CD4-positive, alpha-beta T cell treated with Interleukin-21 for 1 hour (primary cell): ENCODE data around the gene ESR1.
A peak's percentile ranks its signal among the peaks of the same experiment; 100 is the strongest.
"Not testable (repeated sequence)": the region's sequence is repeated elsewhere in the genome, so short reads cannot be mapped to it uniquely, and the experiment has no call there.

ENCODE experiments used
- DNase-seq: peaks from one replicate; pipeline ENCODE4 v3.0.0-alpha.2; 2020

Gene ESR1

GRCh38 chr6:152099446-152100182 is 292.1 kb downstream of the ESR1 start:
- no peak for DNase-seq

GRCh38 chr6:152100183-152100618 is 292.7 kb downstream of the ESR1 start:
- DNase-seq = no peak

GRCh38 chr6:152107973-152108372 is 300.5 kb downstream of the ESR1 start:
- no peak for DNase-seq

DNA sequence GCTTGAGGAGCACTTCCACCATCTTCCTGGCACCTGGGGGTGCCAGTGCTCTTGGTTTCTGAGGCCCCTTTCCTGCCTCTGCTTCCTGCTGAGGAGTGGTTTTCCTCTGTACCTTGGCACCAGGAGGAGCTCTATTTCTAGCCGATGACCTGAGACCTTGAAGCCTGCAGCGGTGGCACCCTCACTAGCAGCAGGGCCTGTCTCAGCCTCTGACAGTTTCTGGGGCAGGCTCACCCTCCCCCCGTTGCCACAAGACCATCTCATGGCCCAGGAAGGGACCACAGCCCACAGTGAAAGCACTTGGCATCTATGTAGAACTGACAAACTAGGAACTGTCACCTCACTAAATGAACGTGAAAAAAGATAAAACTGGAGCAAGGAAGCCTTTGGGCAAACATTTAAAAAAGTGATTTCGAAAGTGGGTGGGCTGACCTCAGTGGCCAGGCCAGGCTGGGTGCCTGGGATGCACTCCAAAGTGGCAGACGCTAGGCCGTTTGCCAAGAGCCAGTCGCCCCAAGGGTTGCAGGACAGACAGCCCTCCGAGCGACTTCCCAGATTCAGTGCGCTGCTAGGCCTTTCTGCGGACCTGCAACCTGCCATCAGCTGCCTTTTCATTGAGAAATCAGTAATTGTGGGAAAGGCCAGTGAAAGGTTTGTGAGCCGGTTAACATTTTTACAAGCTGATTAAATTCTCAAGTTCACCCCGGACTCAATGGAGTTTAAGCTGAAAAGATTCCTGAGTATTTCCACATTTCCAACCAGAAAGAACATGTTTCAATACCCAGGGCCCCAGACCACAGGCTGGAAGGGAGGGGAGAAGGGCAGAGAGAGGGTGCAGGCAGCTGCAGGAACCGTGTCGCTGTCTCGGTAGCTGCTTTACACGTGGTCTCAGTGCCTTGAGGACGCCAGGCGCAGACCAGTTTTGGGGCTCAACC is 303.7 kb downstream of the ESR1 start:
- DNase-seq = no peak

DNA sequence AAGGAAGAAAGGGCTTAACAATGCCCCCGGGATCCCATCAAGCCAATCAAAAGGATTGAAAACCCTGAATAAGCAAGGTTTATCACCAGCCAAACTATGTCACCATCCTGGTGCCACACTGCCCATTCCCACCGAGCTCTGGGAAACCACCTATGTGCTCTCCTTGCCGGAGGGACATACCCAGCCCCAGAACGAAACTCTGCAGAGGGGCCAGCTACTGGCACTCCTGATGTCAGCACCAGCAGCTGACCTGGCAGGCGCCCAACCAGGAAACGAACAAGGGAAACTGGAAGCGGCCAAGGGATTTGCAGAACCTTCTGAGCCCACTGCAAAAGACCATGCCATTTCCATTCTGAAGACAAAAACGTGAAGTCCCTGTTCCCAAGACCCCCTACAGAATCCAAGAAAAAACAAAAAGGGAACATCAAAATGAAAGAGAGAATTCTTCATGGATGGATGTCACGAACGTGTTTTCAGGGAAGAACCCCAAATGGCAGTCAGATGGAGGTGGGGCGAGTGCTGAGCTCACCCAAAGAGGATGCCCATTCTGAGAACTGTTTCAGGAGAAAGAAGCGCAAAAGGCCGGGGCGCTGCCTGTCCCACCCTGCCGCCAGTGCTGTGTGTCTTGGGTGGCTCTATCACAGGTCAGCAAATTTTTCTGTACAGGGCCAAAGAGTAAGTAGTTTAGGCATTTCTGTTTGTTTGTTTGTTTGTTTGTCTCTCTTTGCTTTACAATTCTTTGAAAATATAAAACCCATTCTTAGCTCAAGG is 305.2 kb downstream of the ESR1 start:
- no peak for DNase-seq

DNA sequence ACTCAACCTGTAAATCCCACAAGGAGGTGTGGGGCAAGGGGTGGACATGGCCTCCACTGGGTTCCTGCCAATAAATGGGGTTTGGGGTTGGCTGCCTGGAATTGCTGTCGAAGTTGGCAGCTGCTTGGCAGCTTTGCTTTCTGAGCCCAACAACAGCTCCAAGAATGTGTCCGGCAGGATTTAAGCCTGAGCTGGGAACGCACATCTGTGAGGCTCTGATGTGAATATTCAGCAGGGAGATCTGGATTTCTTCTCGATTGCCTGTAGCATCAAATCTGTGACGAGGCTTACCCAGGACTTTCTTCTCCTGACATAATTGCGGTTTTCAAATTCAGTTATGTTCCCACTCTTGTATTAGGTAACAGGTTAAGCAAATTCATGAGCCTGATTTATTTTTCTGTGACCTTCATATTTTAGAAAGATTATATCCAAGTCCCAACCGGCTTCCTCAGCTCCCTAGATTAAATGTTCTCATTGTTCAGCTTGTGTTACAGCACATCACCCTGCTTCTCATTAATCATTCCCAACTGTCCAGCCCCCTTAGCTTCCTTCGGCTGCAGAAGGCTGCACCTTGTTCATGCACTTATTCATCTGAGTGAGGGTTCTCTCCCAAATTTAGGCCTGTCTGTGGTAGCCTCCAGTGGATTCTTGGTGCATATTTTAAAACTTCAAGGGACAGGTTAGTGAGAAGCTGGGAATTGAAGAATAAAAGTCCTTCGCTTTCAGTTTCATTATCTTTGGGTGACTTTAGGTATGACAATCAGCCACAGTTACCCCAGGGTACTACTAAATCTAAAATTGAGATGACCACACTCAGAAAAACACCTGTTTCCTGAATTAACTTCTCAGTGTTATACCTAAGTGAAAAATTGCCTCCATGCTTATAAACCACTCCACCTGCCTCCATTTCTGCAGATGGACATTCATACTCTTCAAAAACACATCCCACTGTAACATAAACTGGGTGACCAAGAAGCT is 310.0 kb downstream of the ESR1 start:
- DNase-seq = no peak

DNA sequence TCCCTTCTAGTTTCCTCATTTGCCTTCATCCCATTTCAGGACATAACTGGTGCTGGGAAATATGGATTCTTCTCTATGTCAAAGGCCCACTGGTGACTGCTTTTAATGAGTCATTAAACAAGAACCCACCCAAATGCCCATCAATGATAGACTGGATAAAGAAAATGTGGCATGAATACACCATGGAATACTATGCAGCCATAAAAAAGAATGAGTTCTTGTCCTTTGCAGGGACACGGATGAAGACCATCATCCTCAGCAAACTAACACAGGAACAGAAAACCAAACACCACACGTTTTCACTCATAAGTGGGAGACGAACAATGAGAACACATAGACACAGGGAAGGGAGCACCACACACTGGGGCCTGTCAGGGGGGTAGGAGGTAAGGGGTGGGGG is 310.7 kb downstream of the ESR1 start:
- no peak for DNase-seq

GRCh38 chr6:152118678-152119077 is 311.2 kb downstream of the ESR1 start:
- no peak for DNase-seq

DNA sequence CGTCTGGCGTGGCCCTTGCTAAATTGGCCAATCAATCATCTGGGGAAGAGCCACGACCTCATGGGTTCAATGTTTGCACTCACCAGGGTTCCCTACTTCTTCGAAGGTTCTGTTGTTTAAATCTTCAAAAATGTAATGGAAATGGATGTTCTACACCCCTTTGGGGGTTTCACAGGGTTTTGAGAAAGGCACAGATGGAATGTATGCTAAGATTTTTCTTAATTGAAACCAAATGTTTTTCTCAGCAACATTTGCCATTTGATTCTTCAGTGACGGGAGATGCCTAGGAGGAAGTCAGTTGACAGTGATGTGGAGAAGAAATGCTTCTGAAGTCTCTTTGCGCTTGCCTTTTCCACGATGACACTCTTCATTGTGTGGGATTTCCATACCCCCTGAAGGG is 312.3 kb downstream of the ESR1 start:
- no peak for DNase-seq

- no peak for DNase-seq
Observed at GRCh38 chr6:152121910-152122309, 314.4 kb downstream of the ESR1 start.

DNA sequence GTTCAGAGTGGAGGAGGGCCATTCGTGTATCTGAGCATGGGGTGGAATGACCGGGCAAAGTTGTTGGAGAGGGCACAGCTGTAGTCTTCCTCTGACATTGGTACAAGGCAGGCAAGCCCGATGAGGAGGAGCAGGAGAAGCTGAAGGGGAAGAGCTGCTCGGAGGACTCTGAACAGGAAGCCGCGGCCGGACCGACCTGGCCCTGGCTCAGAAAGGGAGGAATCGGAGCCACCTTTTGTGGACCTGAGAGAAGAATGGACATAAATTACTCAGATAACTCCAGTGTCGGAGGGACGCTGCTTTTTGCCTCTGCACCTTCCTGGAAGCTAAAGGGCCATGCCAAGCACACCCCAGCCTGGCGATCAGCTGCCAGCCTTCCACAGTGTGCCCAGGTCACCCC is 315.0 kb downstream of the ESR1 start:
- DNase-seq = no peak

GRCh38 chr6:152123076-152123475 is 315.6 kb downstream of the ESR1 start:
- DNase-seq = no peak

DNA sequence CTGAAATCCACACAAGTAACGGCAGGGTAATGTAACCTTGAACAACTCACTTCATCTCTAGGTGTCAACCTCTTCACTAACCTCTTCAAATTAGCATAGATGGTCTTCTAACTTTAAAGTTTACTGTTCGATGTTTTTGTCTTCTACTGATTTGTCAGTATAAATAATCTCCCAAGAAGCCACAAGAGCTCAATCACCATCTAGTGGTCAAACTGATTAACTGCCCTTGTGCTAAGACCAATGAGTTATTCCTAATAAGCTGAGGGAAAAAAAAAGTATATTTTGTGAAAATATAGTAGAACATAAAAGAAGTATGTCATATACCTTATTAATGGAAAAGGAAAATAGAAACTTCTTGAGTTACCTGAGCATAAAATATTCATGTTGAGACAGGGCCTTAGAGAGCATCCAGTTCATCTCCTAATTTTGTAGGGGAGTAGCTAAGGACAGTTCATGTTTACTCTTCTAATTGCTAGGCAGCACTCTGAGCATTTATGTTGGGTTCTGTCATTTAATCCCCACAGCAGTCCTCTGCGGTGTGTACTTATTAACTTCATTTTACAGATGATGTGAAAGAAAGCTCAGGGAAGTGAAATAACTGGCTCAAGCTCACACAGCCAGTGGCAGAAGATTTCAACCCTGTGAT is 317.1 kb downstream of the ESR1 start:
- peak; percentile 39 for DNase-seq

GRCh38 chr6:152127432-152128165 is 320.1 kb downstream of the ESR1 start:
- DNase-seq = no peak

DNA sequence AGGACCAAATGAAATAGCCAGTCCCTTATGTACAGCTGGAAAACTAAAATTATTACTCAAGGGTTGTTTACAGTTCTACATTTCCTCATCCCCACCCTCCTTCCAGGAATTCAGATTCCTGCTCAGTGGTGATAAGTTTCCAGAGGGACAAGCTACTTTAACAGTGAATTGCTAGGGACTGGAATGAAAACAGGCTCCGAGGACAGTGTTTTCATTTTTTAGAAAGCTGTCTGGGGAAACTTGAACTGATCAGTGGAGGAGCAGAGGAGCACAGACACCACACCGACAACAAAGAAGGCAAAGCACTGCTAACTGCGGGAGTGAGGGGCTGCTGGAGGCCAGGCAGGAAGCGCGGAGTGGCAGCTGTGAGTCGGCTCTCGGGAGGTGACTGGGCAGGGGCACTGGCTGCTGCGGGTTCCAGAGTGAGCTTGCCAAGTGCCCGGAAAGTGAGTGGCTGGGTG is 322.2 kb downstream of the ESR1 start:
- no peak for DNase-seq

GRCh38 chr6:152130441-152130840 is 323.0 kb downstream of the ESR1 start:
- no peak for DNase-seq

GRCh38 chr6:152135755-152136448 is 328.4 kb downstream of the ESR1 start:
- DNase-seq = no peak

GRCh38 chr6:152136449-152136825 is 329.0 kb downstream of the ESR1 start:
- DNase-seq = no peak

GRCh38 chr6:152138344-152138743 is 330.9 kb downstream of the ESR1 start:
- not testable (repeated sequence) for DNase-seq

GRCh38 chr6:152142105-152142504 is 334.6 kb downstream of the ESR1 start:
- no peak for DNase-seq
